ENCODE results near the gene FAM171A1. TPM values are rescaled to one million over a fixed set of nuclear protein-coding genes. Genes with fewer than 3 reads are reported as not detected.

The FAM171A1 gene
- total RNA-seq, 1 donor = 25.0 TPM

DNA sequence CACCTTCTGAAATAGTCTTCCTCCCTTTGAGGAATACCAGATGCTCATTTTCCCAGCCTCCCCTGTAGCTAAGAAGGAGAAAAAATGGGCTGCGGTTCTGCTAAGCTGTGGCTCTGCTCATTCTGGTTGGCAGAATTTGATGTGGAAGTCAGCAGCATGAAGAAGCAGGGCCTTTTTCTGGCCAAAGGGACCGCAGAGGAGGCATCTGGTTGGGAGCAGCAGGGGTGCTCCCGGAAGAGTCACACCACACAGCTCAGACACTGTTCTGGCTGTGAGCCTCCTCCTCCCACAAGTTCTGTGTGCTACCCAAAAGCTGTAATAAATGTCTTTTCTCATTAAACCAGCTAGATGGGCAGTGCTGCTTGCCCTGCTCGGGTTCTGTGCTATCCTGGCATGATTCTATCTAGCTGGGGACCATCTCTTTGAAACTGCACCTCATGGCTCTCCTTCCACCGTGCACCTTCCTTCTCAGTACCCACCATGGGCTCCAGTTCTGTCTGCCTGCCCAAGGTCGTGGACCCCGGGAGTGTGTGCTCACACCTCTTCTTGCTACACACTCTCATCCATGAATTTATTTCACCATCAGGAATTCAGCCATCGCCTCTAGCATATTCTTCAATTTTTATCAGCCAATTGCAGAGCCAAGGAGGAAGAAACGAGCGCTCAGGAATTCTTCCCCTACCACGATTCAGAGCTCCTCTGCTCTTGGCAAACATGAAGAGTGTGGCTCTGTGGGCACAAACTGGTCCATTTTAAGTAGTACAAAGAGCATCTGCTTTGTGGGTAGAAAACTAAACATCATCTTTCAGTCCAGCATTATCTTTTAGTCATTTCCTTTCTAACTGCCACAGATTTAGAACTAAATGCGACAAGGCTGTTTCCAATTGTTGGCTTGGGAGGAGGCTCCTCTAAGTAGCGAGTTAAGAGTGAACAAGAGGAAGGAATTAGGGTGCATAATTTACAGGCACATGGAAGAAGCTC is 76.9 kb downstream of the FAM171A1 start:
- Histone ChIP-seq H3K79me2 (ENCODE audit: insufficient read depth, low read length) (peaks cover 65% of the 10 kb centered on the region), H3K4me3 (ENCODE audit: insufficient read depth, low read length) (peak overlapping the region; percentile 47), H3K4me1 (ENCODE audit: insufficient read depth, low read length) (peaks cover 15% of the 10 kb centered on the region), H3K36me3 (ENCODE audit: insufficient read depth, low read length) (no peaks in the 10 kb centered on the region), H3K27me3 (ENCODE audit: insufficient read depth, low read length) (no peaks in the 10 kb centered on the region), H2AFZ (ENCODE audit: low read length) (peak overlapping the region; percentile 53), H3K4me2 (ENCODE audit: insufficient read depth, low read length) (peak overlapping the region; percentile 80), H3K27ac (ENCODE audit: low read depth, low read length) (peak overlapping the region; percentile 68), H4K20me1 (ENCODE audit: insufficient read depth, low read length) (peaks cover 3% of the 10 kb centered on the region), H3K9me3 (ENCODE audit: low read depth, low read length) (no peaks in the 10 kb centered on the region)
- DNase-seq (ENCODE audit: insufficient read length, low spot score, missing footprints) = peak; percentile 49
- TF ChIP-seq, protein P1, sequence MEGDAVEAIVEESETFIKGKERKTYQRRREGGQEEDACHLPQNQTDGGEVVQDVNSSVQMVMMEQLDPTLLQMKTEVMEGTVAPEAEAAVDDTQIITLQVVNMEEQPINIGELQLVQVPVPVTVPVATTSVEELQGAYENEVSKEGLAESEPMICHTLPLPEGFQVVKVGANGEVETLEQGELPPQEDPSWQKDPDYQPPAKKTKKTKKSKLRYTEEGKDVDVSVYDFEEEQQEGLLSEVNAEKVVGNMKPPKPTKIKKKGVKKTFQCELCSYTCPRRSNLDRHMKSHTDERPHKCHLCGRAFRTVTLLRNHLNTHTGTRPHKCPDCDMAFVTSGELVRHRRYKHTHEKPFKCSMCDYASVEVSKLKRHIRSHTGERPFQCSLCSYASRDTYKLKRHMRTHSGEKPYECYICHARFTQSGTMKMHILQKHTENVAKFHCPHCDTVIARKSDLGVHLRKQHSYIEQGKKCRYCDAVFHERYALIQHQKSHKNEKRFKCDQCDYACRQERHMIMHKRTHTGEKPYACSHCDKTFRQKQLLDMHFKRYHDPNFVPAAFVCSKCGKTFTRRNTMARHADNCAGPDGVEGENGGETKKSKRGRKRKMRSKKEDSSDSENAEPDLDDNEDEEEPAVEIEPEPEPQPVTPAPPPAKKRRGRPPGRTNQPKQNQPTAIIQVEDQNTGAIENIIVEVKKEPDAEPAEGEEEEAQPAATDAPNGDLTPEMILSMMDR (IDR thresholded peaks at IDR 0.05; ENCODE audit: extremely low read depth, low read depth, low read length) = no peak

DNA sequence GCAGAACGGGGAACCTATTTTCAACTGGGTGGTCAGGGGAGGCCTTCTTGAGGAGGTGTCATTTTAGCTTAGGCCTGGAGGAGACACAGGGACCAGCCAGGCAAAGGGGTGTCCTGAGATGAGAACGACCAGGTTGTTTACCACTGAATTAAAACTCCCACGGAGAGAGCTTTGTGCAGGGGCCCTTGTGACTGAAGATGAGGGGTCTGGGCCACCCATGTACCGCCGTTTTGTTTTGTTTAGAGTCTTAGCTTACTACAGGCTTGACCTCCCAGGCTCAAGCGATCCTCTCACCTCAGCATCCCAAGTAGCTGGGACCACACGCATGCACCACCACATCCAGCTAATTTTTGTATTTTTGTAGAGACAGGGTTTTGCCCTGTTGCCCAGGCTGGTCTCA is 80.4 kb downstream of the FAM171A1 start:
- Histone ChIP-seq H3K4me1 (ENCODE audit: insufficient read depth, low read length) (peaks cover 15% of the 10 kb centered on the region), H3K9me3 (ENCODE audit: low read depth, low read length) (no peaks in the 10 kb centered on the region), H3K4me2 (ENCODE audit: insufficient read depth, low read length) (no peak overlapping the region), H3K27me3 (ENCODE audit: insufficient read depth, low read length) (no peaks in the 10 kb centered on the region), H3K27ac (ENCODE audit: low read depth, low read length) (no peak overlapping the region), H3K79me2 (ENCODE audit: insufficient read depth, low read length) (peaks cover 48% of the 10 kb centered on the region), H3K4me3 (ENCODE audit: insufficient read depth, low read length) (no peak overlapping the region), H2AFZ (ENCODE audit: low read length) (no peak overlapping the region), H3K36me3 (ENCODE audit: insufficient read depth, low read length) (no peaks in the 10 kb centered on the region), H4K20me1 (ENCODE audit: insufficient read depth, low read length) (peaks cover 4% of the 10 kb centered on the region)
- TF ChIP-seq, protein P1 (IDR thresholded peaks at IDR 0.05; ENCODE audit: extremely low read depth, low read depth, low read length) = no peak
- DNase-seq (ENCODE audit: insufficient read length, low spot score, missing footprints) = no peak

DNA sequence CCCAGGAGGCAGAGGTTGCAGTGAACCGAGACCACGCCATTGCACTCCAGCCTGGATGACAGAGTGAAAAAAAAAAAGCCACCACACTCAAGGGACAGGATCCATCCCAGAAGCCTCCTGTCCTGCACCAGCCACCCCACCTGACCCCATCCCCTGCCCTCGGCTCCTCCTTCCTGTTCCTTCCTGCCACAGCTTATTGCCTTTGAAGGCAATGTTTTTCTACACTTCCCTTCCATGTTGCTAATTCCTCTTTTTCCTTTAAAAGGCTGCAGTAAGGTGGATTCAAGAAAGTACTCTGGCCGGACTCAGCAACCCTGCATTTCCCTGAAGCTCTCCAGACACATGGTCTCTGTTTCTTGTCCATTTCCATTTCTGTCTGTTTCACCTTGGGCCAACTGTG is 80.9 kb downstream of the FAM171A1 start:
- peaks cover 46% of the 10 kb centered on the region for H3K79me2 ChIP-seq (ENCODE audit: insufficient read depth, low read length)
- TF ChIP-seq, protein P1 (IDR thresholded peaks at IDR 0.05; ENCODE audit: extremely low read depth, low read depth, low read length) = no peak
- no peak overlapping the region for H3K4me2 ChIP-seq (ENCODE audit: insufficient read depth, low read length)
- peaks cover 15% of the 10 kb centered on the region for H3K4me1 ChIP-seq (ENCODE audit: insufficient read depth, low read length)
- H4K20me1 ChIP-seq (ENCODE audit: insufficient read depth, low read length) = peaks cover 4% of the 10 kb centered on the region
- H3K4me3 ChIP-seq (ENCODE audit: insufficient read depth, low read length) = no peak overlapping the region
- H3K27ac ChIP-seq (ENCODE audit: low read depth, low read length) = no peak overlapping the region
- H3K27me3 ChIP-seq (ENCODE audit: insufficient read depth, low read length) = no peaks in the 10 kb centered on the region
- DNase-seq (ENCODE audit: insufficient read length, low spot score, missing footprints) = no peak
- H3K36me3 ChIP-seq (ENCODE audit: insufficient read depth, low read length) = no peaks in the 10 kb centered on the region
- H2AFZ ChIP-seq (ENCODE audit: low read length) = no peak overlapping the region
- H3K9me3 ChIP-seq (ENCODE audit: low read depth, low read length) = no peaks in the 10 kb centered on the region

DNA sequence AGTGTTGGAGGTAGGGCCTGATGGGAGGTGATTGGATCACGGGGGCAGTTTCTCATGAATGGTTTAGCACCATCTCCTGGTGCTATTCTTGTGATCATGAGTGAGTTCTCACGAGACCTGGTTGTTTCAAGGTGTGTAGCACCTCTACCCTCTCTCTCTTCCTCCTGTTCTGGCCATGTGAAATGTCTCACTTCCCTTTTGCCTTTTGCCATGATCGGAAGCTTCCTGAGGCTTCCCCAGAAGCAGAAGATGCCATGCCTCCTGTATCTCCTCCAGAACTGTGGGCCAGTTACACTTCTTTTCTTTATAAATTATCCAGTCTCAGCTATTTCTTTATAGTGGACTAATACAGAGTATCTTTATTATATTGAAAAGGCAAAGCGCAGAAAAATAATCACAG is 90.1 kb downstream of the FAM171A1 start:
- peaks cover 21% of the 10 kb centered on the region for H3K36me3 ChIP-seq (ENCODE audit: insufficient read depth, low read length)
- H3K27me3 ChIP-seq (ENCODE audit: insufficient read depth, low read length) = no peaks in the 10 kb centered on the region
- peaks cover 2% of the 10 kb centered on the region for H3K79me2 ChIP-seq (ENCODE audit: insufficient read depth, low read length)
- no peak overlapping the region for H3K4me2 ChIP-seq (ENCODE audit: insufficient read depth, low read length)
- no peak for DNase-seq (ENCODE audit: insufficient read length, low spot score, missing footprints)
- no peaks in the 10 kb centered on the region for H4K20me1 ChIP-seq (ENCODE audit: insufficient read depth, low read length)
- no peak overlapping the region for H3K27ac ChIP-seq (ENCODE audit: low read depth, low read length)
- TF ChIP-seq, protein P1 (IDR thresholded peaks at IDR 0.05; ENCODE audit: extremely low read depth, low read depth, low read length) = no peak
- no peak overlapping the region for H2AFZ ChIP-seq (ENCODE audit: low read length)
- H3K4me1 ChIP-seq (ENCODE audit: insufficient read depth, low read length) = no peaks in the 10 kb centered on the region
- H3K9me3 ChIP-seq (ENCODE audit: low read depth, low read length) = no peaks in the 10 kb centered on the region
- no peak overlapping the region for H3K4me3 ChIP-seq (ENCODE audit: insufficient read depth, low read length)

All from osteoblast (primary cell).